GM18858 (cell line): ENCODE data around the gene PLCB2.

Experiments used
- ATAC-seq: cut with Tn5 transposase; IDR thresholded peaks from one replicate; pipeline ENCODE4 v1.9.1; 2021; ENCODE audit not compliant: unreplicated experiment

PLCB2 gene, protein sequence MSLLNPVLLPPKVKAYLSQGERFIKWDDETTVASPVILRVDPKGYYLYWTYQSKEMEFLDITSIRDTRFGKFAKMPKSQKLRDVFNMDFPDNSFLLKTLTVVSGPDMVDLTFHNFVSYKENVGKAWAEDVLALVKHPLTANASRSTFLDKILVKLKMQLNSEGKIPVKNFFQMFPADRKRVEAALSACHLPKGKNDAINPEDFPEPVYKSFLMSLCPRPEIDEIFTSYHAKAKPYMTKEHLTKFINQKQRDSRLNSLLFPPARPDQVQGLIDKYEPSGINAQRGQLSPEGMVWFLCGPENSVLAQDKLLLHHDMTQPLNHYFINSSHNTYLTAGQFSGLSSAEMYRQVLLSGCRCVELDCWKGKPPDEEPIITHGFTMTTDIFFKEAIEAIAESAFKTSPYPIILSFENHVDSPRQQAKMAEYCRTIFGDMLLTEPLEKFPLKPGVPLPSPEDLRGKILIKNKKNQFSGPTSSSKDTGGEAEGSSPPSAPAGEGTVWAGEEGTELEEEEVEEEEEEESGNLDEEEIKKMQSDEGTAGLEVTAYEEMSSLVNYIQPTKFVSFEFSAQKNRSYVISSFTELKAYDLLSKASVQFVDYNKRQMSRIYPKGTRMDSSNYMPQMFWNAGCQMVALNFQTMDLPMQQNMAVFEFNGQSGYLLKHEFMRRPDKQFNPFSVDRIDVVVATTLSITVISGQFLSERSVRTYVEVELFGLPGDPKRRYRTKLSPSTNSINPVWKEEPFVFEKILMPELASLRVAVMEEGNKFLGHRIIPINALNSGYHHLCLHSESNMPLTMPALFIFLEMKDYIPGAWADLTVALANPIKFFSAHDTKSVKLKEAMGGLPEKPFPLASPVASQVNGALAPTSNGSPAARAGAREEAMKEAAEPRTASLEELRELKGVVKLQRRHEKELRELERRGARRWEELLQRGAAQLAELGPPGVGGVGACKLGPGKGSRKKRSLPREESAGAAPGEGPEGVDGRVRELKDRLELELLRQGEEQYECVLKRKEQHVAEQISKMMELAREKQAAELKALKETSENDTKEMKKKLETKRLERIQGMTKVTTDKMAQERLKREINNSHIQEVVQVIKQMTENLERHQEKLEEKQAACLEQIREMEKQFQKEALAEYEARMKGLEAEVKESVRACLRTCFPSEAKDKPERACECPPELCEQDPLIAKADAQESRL

DNA sequence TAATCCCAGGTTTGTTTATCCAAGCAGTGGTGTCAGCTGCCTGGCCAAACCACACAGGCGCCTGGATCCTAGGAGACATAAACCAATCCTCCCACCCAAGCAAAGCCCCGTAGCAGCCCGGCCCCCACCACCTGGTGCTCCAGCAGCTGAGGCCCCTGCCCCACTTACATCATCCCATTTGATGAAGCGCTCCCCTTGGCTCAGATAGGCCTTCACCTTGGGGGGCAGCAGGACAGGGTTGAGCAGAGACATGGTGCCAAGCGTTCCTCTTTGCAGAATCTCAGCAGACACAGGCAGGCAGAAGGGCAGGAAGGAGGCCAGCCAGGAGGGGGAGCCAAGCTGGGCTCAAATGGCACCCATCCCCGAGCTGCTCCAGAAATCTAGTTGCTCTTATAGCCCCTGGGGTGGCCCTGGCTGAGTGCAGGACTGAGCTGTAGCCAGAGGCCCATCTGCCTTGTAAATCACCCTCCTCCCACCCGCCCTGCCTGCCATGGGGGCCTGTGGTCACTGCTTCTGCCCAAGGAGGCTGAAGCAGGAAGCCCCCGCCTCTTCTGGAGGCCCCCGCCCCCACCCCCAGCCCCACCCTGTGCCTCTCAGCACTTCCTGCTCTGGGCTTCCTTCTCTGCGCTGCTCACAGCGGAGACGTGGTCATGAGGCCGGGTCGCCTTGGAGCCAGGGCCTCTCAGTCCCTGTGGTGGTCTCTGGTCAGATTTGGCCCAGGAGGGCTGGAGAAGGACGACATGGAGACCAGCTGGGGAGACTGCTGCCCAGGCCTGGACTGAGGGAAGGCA is at the start of gene PLCB2:
PLCB2 (minus strand) TSS at position 515 of the 791 bp plus-strand sequence; CDS start at position 252, 263 bp downstream.
- ATAC-seq, result no peak

DNA sequence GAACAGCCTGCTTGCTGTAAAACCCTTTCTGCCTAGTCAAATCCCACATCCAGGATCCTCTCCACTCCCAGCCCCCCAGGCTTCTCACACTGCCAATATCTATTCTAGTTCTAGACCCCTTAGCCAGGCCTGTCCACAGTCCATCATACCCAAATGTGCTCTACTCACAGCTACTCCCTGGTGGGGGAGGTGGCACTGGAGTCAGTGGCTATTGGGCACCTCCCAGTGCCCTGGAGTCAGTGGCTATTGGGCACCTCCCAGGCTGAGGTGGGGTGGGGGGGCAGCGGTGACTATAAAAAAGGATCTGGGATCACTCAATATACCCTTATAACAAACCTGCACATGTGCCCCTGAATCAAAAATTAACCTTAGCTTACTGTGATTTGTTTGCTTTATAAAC is 49.5 kb upstream of the PLCB2 start:
- ATAC-seq, result no peak

DNA sequence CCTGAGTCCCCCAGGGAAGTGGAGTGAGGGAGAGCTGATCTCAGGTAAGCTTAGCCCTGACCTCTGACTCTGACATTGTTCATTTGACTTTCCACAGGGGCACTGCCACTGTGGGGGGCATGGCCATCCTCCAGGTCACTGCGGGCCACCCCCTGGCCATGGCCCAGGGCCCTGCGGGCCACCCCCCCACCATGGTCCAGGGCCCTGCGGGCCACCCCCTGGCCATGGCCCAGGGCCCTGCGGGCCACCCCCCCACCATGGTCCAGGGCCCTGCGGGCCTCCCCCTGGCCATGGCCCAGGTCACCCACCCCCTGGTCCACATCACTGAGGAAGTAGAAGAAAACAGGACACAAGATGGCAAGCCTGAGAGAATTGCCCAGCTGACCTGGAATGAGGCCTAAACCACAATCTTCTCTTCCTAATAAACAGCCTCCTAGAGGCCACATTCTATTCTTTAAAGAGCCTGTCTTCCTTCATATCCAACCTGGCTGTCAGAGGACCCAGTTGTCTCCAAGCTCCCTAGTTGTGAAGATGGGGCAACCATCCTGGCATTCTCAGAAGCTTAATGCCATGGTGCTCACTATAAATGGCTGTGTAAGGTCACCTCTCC is 48.3 kb upstream of the PLCB2 start:
- no peak for ATAC-seq

DNA sequence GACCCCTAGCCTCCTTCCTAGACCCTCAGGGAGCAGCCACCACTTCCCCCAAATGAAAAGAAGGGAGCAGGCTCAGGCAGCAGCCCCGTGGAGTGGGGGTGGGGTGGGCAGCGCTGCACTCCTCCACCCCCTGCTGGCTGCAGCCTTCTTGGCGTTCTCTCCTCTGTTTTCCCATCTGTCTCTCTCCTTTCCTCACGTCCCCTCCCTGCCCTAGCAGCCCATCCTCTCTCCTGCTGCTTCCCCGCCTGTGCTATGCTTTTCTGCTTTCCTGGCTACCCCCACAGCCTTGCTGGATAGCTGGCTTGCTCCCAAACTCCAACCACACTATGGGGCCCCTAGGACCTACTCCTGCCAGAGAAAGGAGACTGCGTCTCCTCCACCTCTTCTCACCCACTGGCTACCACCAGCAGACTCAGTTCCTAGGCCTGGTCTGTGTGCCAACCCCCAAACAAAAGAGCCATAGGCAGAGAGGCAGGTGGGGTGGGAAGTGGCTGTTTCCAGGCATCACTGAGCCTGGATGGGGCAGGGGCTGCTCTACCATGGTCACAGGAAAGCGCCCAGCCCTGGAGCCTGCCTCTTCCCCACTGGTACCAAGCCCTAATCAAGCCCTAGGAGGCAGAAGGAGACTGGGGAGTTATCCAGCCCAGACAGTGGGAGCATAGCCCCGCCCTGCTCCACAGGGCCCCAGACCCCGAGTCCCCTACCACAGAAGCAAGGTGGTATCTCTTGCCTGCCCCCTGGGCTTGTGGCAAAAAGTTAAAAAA is 46.9 kb upstream of the PLCB2 start:
- no peak for ATAC-seq

DNA sequence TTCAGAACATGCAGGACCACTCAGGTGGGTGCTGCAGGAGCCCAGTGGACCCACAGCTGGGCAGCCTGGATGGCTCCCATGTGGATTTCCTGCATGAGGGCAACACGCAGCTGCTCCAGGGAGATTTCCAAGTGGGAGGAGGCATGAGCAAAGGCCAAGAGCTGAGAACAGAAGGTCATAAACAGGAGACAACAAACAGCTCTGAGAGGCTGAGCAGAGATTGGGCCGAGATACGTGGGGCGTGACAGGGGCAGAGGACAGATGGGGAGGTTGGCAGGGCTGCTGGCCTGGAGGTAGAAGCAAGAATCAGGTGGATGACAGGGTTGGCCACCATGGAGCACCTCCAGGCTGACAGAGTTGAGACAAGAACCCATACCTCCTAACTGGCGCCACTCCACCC is 46.0 kb upstream of the PLCB2 start:
- no peak for ATAC-seq

DNA sequence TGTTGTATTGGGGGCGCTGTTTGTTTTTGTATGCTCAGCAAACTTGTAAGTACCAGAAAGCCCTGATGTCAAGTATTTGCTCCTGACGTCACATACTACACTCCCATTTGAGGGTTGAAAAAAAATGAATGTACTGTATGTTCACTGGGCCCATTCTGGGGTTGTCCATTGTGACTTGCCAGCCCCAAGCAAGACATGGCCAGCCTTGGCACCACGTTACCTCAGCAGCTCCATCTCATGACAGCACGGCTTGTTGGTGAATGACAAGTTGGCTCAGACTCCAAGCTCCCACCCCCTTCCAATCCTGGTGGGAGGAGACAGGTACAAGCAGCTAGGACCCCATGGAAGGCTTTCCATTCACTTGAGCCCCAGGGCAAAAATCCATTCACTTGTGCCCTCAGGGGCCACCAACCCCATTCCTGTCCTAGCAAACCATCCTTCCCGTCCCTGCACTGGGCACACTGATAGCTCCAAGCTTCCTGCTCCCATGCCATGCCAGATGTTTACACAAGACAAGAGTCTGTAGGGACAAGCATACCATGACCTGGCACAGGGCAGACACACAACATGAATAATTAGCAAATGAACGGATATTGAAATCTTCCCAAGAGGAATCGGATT is 44.7 kb upstream of the PLCB2 start:
- ATAC-seq, result no peak

DNA sequence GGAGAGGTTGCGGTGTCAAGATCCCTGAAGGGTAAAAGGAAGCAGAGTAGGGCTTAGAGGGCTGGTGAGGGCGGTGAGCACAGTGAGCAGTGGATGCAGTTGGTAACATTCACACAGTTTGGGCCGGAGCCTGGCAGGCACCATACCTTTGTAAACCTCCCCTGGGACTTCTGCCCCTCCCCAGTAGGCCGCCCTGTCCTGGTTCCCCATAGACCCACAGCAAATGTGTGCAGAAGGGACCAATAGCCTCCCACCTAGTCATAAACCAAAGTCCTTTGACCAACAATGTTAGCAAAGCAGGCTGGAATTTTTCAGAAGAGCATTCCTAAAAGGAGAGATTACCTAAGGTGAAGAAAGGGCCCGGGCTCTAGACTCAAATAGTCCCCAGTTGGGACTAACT is 41.4 kb upstream of the PLCB2 start:
- no peak for ATAC-seq

DNA sequence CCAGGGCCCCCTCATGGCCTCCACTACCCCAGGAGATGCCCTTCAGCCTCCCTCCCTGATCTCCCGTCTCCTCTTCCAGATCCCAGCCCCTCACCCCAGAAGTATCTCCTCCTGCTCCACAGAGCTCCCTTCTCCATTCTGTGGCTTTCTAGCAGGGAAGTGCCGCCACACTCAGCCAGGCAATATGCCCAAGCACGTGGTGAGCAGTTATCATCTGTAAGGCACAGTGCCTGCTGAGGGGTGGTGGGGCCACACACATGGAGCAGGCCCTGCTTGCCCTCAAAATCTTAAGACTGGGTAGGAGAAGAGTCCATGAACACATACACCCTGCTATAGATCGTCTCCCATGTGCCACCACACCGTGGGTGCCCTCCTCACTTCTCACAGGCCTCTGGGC is 40.7 kb upstream of the PLCB2 start:
- no peak for ATAC-seq

DNA sequence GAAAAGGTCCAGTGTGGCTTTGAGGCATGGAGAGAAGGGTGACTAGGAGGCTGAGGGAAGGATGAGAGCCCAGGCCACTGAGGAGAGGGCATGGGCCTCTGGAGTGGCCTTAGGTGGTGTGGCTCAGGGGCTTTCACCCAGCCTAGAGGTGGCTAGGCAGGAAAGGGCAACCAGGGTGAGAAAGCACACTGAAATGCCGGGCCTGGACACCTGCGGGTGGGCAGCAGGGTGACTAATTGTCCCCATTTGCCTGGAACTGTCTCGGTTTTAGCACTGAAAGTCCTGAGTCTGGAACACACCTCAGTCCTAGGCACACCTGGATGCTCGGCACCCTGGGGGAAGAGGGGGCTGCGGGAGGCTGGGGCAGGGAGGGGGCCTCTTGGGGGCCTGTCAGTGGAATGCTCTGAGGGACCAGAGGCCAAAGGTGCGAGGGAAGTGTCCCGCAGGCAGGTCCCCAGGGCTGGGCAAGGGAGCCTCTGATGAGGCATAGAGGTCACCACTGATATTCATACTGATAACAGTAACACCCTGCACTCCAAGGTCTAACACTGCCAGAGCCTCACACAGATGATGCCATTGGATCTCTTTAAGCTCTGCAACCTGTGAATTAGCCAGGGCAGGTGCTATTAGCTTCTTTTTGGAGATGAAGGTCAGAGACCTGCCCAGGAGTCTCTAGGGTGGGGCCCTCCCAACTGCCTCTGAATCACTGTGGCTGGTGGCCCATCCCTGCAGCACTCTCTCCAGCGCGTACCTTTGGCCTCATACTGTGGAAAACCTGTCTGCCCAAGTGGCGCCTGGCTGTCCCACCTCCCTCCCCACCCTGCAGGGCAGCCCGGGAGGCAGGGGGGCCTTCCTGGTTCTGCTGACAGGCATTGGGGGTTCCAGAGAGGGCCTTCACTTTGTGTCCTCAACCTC is 40.1 kb upstream of the PLCB2 start:
- ATAC-seq, result no peak

DNA sequence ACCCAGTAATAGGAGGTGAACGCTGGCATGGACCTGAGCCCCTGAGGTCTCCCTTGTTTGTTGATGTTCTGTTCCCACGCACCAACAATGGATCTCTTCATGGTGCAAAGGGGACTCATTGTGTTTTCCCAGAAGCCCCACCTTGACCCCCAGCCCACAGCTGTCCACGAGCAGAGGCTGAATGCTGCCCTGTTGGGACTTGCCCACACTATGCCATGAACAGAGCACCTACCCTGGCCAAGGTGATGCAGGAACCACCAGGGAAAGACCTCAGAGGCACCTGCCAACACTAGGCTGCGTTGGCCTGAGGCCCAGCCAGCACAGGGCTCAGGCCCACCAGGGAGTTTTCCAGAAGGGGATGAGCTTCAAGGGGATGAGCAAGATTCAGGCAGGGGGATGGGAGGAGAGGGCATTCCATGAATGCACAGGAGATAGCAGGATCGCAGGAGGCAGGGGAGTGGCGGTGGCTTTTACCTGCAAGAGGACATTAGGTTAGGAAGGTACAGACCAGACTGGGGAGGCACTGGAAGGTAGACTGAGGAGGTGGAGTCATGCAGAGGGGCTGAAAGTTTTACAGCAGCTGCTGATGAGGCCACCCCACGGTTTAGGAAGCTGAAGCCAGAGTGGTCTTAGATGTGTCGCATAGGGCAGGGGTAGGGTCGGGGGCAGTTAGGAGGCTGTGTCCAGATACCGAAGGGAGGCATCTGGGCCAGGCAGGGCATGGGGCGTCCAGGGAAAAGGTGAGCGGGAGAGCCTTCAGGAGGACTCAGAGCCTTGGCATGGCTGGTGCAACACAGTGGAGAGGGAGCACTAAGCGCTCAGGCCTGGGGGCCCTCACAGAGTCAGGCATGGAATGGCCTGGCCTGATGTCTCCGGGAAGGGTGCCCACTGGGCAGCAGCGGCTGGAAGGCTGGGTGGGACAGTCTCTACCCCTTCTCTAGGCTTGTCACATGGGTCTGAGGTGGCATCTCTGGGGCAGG is 39.1 kb upstream of the PLCB2 start:
- no peak for ATAC-seq

DNA sequence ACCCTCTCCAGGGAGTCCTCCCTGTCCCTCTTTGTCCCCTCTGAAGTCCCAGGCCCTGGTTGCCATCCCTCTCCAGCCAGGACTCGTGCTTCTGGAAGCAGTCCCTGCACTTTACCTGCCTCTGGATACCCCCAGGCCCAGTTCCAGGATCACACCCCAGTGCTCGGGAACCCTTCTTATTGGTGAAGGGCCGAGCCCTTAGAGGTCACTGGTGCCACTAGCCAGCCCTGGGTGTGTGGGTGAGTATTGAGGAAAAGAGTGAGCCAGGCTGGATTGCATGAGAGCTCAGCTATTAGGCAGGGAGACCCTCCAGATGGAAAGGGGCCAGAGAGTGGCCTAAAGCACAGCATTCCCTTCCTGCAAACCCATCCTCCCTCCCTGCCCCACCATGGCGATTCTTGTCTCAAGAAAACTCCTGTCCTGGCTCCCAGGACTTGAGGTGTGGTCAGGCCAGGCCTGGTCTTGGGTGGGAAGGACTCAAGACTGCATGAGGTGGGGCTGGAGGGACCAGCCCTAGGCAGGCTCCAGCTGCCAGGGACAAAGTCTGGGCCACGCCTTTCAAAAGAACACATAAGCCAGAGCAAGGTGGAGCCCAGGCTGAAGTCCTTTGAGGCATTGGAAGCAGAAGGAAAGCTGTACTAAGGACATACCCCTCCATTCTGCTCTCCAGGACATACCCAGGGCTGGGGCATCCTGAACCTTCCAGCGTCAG is 38.3 kb upstream of the PLCB2 start:
- ATAC-seq, result no peak

DNA sequence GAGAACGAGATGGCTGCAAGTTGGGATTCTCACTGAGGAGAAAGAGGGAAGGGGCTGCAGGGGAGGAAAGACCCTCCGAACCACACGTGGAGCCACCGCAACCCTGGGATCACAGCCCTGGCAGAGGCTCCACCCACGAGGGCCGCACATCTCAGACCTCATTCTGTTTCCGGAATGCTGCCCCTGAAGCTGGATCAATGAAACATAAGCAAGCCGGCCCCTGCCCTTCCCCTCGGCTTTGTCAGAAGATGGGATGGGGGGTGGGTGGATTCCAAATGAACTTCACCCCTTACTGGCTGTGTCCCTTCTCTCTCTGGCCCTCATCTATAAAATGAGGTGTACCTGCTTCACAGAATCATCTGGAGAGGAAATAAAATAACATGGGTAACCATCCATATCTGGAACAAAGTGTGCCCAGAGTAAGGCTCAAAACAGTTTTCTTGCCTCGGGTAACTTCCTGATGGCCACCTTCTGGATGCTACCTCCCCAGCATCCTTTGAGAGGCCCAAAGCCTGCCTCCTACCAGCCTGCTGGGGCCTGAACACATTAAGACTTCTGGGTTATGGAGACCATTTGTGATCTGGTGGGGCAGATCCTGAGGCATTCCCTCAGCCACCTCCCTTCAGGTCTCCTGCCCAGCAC is 37.6 kb upstream of the PLCB2 start:
- ATAC-seq, result no peak

DNA sequence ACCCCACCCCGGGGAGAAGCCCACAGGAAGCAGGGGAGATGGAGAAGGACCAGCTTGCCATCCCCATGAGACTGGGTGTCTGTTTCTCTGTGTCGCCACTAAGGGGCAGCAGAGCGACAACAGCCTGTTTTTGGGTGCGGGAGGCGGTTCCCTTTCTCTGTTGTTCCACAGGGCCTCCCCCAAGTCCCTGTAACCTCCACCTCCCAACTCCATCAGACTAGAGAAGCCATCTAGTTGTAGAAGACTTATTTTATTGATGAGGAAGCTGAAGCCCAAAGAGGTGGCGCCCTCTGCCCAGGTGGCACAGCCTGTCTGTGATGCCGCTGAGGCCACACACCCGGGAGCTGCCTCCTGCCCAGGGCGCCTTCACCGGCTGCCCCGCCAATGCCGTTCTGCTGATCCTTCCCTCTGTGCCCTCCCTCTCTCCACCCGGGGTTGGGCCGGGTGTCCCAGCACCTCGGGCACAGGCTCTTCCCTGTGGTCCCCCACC is 36.9 kb upstream of the PLCB2 start:
- ATAC-seq, result no peak

DNA sequence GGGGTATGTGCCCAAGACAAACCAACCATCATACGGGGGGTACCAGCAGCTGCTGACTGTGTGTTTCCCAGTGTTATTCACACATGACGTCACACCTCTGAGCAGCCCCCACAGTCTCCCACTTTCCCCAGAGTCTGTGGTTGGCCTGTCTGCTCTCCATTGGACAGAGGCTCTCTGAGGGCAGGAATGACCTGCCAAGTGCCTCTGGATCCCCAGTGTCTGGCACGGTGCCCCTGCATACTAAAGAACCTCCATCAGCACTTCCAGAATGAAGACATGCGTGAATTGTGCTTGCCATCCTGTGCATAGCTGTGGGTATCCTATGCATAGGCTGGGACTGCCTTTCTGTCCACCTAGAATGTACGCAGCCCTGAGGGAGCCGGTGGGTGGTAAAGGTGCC is 36.5 kb upstream of the PLCB2 start:
- no peak for ATAC-seq

DNA sequence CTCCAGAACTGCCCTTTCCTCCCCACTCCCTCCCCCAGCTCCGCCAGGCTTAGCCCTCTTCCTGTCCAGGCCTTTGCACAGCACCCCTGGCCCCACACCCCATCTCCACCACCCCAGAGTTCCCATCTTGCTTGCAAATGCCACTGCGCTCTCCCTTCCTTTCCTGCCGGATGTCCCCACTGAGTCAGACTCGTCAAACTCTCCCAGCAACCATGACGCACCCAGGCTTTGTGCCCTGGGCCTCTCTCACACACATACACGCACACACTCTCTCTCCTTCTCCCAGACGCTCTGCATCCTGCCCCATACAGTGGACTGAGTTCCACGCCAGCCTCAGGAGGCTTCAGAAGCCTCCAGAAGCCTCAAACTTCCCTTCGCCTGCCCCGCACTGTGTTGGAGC is 35.8 kb upstream of the PLCB2 start:
- ATAC-seq, result no peak
